GM21529 (cell line): ENCODE data around the gene ABCG1.

ENCODE experiments used
- ATAC-seq: cut with Tn5 transposase; IDR thresholded peaks from one replicate; pipeline ENCODE4 v1.9.1; 2021; ENCODE audit not compliant: unreplicated experiment

The ABCG1 gene

GRCh38 chr21:42343101-42343500, 124.2 kb downstream of the ABCG1 start:
- no peak for ATAC-seq

GRCh38 chr21:42343556-42343955, 124.6 kb downstream of the ABCG1 start:
- no peak for ATAC-seq

- ATAC-seq, result no peak
These were observed 125.1 kb downstream of the ABCG1 start for GRCh38 chr21:42343963-42344510.

- no peak for ATAC-seq
These were observed 125.7 kb downstream of the ABCG1 start for GRCh38 chr21:42344631-42345030.

GRCh38 chr21:42346441-42346840, 127.5 kb downstream of the ABCG1 start:
- ATAC-seq, result no peak
